Activated naive CD4-positive, alpha-beta T cell treated with anti-CD3 and anti-CD28 coated beads, Interleukin-2, amount 50 U/mL, for 24 hours (primary cell): ENCODE measurements around the gene NKAIN1.

Experiments
- H3K27ac Mint-ChIP-seq: one replicate; pipeline ENCODE4 v1.8.0; 2021; ENCODE audit warnings: mild to moderate bottlenecking, mixed read lengths
- H3K27me3 Mint-ChIP-seq: one replicate; pipeline ENCODE4 v1.8.0; 2021; ENCODE audit warnings: mixed read lengths
- H3K36me3 Mint-ChIP-seq: one replicate; pipeline ENCODE4 v1.8.0; 2021; ENCODE audit warnings: mixed read lengths
- H3K4me1 Mint-ChIP-seq: one replicate; pipeline ENCODE4 v1.8.0; 2021; ENCODE audit warnings: mixed read lengths
- H3K4me3 Mint-ChIP-seq: one replicate; pipeline ENCODE4 v1.8.0; 2021; ENCODE audit warnings: mild to moderate bottlenecking, mixed read lengths
- H3K9me3 Mint-ChIP-seq: one replicate; pipeline ENCODE4 v1.8.0; 2021; ENCODE audit warnings: mixed read lengths

Gene NKAIN1

DNA sequence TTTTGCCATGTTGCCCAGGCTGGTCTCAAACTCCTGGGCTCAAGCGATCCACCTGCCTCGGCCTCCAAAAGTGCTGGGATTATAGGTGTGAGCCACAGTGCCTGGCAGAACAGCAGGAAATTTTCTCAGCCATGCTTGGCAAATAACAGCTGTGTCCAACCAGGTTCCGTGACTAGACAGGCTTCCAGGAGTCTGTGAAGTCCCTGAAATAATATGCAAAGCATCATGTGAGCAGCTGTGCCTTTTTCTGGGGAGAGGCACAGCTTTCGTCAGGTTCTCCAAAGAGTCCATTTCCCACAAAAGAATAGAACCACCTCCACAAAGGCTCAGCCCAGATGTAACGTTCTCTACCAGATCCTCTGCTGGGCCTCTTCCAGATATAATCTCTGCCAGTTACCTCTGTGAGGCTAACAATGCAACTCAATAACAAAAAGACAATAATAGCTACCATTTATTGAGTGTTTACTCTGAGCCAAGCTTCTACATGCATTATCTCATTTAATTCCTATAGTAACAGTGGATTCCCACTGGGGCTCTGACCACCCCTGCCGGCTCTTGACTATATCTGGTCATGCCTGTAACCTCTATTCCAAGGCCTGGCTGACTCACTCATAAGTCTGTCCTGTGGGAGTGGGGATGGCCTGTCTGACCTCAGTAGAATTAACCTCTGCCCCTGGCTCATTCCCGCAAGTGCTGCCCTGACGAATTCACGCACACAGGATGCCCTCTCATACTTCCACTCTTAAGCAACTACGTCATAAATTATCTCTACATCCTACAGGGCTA is 4.0 kb upstream of the NKAIN1 start:
- no peak overlapping the region for H3K27ac Mint-ChIP-seq
- no peak overlapping the region for H3K4me3 Mint-ChIP-seq
- H3K36me3 Mint-ChIP-seq = no peaks in the 10 kb centered on the region
- H3K9me3 Mint-ChIP-seq = no peaks in the 10 kb centered on the region
- H3K4me1 Mint-ChIP-seq = peaks cover 15% of the 10 kb centered on the region
- H3K27me3 Mint-ChIP-seq = peaks cover 13% of the 10 kb centered on the region

DNA sequence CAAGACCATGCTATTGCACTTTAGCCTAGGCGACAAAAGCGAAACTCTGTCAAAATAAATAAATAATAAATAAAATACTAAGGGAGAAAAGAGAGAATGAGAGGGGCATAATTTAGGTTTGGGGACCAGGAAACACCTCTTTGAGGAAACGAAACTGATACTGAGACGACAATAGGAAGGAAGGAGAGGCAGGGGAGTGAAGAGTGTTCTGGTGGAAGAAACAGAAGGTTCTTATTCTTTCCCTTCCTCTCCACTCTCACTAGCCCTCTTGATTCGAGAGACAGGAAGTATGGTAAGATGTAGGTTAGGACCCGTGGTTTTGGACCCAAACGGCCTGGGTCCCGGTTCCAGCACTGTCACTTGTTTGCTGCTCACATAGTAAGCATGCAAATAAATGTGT is 1.6 kb upstream of the NKAIN1 start:
- peaks cover 17% of the 10 kb centered on the region for H3K4me1 Mint-ChIP-seq
- no peak overlapping the region for H3K27ac Mint-ChIP-seq
- H3K27me3 Mint-ChIP-seq = peaks cover 21% of the 10 kb centered on the region
- no peaks in the 10 kb centered on the region for H3K36me3 Mint-ChIP-seq
- H3K4me3 Mint-ChIP-seq = no peak overlapping the region
- no peaks in the 10 kb centered on the region for H3K9me3 Mint-ChIP-seq

DNA sequence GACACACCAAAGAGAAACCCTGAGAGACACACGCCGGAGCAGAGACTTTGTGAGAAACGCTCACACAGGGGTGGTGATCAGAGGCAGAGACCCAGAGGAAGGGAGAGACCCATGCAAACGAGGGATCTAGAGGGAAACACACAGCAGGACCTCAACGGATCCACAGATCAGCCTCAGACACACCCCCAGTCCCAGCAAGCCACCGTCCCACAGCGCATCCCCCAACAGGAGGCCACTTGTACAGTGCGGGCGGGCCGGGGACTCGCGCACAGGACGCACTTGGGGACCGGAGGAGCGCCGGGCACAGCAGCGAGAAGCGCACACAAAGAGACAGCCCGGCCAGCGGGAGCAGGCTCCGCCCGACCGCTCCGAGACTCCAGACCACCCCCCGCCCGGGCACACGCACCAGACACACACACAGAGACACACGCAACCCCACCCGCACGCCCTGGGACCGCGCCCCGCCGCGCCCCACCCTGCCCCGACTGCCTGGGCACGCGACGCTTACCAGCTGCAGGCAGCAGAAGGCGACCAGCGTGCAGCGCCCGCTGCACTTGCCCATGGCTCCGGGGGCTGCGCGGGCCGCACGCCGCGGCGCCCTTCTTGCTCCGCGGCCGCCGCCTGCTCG is 587 bp downstream of the NKAIN1 start:
- Mint-ChIP-seq H3K9me3 (no peaks in the 10 kb centered on the region), H3K27me3 (peaks cover 33% of the 10 kb centered on the region), H3K36me3 (no peaks in the 10 kb centered on the region), H3K4me3 (peak overlapping the region; percentile 50), H3K27ac (no peak overlapping the region), H3K4me1 (peaks cover 17% of the 10 kb centered on the region)

DNA sequence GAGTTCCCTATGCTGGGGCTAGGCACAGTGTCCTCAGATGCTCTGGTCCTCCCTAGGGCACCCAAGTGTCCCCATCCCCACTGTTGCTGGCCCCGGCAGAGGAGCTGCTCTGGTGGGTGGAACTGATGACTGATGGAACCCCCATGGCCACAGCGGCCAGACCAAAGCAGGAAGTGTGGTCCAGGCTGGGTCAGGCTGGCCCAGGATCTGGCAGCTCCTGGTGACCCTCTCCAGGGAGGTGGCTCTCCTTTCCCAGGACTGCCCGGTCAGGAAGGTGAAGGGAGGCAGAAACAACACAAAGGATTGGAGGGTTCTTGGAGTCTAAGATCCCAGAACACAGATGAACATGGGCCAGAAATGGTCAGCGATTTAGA is 1.1 kb downstream of the NKAIN1 start:
- H3K27ac Mint-ChIP-seq = no peak overlapping the region
- peaks cover 17% of the 10 kb centered on the region for H3K4me1 Mint-ChIP-seq
- H3K27me3 Mint-ChIP-seq = peaks cover 33% of the 10 kb centered on the region
- H3K36me3 Mint-ChIP-seq = no peaks in the 10 kb centered on the region
- no peaks in the 10 kb centered on the region for H3K9me3 Mint-ChIP-seq
- H3K4me3 Mint-ChIP-seq = peak overlapping the region; percentile 50

DNA sequence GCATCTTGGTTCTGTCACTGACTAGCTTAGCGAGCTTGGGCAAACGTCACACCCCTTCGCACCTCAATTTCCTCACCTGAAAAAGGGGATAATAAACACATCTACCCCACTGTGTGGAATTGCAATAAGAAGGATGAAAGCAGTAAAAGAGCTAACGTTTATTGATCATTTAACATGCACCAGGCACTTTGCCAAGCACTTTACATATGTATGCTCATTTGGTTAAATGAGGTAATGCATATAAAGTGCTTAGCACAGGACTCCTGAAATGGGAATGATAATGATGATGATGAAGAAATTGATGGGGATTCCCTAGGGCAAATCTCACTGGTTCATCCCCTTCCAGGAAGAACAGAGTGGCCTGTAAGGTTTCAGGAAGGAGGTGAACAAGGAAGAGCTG is 4.8 kb downstream of the NKAIN1 start:
- Mint-ChIP-seq H3K4me3 (no peak overlapping the region), H3K27me3 (peaks cover 25% of the 10 kb centered on the region), H3K36me3 (no peaks in the 10 kb centered on the region), H3K27ac (no peak overlapping the region), H3K9me3 (no peaks in the 10 kb centered on the region), H3K4me1 (peaks cover 7% of the 10 kb centered on the region)

DNA sequence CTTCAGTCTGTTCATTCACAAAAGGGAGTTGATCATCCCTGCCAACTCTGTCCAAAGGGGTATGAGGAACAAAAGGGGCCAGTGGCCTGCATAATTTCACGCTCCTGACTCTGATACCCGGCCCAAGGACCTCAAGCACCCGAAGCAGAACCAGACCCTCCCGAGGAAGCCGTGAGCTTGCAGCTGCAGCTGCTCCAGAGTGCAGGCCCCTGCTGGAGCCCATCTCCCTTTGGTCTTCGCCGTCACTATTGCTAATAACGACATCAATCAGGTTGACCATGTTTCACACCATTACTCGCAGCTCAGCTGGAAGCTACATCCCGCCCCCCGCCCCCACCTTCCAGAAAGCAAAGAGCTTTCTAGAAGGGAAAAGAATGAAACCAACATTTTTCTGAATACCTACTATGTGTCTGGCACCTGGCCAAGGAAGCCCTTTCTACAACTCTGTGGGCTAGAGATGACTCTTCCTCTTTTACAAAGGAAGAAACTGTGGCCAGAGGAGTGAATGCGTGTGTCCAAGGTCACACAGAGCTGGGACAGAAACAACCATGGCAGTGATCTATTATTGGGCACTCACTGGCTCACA is 5.5 kb downstream of the NKAIN1 start:
- no peak overlapping the region for H3K27ac Mint-ChIP-seq
- H3K4me3 Mint-ChIP-seq = no peak overlapping the region
- peaks cover 7% of the 10 kb centered on the region for H3K4me1 Mint-ChIP-seq
- no peaks in the 10 kb centered on the region for H3K9me3 Mint-ChIP-seq
- peaks cover 25% of the 10 kb centered on the region for H3K27me3 Mint-ChIP-seq
- no peaks in the 10 kb centered on the region for H3K36me3 Mint-ChIP-seq

DNA sequence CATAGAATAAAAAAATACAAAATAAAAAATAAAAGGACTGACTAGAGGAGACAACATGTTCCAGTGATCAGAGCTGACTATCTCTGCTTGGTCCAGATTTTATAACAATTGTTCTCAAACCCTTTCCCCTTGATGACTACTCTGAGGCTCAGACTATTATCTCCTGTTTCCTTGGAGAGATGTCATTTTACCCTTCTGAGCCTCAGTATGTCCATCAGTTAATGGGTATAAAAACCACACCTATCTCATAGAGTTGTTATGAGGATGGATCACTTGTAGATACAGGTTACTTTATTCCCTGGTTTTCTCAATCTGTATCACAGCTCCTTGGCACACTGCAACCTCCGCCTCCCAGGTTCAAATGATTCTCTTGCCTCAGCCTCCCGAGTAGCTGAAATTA is 7.0 kb downstream of the NKAIN1 start:
- Mint-ChIP-seq H3K4me1 (no peaks in the 10 kb centered on the region), H3K9me3 (no peaks in the 10 kb centered on the region), H3K36me3 (no peaks in the 10 kb centered on the region), H3K27me3 (peaks cover 13% of the 10 kb centered on the region), H3K27ac (no peak overlapping the region), H3K4me3 (no peak overlapping the region)

DNA sequence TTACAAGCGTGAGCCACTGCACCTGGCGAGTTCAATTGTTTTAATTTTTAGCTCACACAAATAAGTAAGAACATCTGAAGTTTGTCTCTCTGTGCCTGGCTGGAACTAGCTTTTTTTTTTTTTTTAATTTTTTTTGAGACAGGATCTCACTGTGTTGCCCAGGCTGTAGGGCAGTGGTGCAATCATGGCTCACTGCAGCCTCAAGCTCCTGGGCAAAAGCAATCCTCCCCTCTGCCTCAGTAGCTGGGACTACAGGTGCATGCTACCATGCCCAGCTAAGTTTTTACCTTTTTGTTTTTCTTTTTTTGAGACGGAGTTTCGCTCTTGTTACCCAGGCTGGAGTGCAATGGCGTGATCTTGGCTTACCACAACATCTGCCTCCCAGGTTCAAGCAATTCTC is 7.9 kb downstream of the NKAIN1 start:
- H3K4me3 Mint-ChIP-seq = no peak overlapping the region
- H3K36me3 Mint-ChIP-seq = no peaks in the 10 kb centered on the region
- H3K27me3 Mint-ChIP-seq = peaks cover 13% of the 10 kb centered on the region
- no peaks in the 10 kb centered on the region for H3K9me3 Mint-ChIP-seq
- no peaks in the 10 kb centered on the region for H3K4me1 Mint-ChIP-seq
- H3K27ac Mint-ChIP-seq = no peak overlapping the region

DNA sequence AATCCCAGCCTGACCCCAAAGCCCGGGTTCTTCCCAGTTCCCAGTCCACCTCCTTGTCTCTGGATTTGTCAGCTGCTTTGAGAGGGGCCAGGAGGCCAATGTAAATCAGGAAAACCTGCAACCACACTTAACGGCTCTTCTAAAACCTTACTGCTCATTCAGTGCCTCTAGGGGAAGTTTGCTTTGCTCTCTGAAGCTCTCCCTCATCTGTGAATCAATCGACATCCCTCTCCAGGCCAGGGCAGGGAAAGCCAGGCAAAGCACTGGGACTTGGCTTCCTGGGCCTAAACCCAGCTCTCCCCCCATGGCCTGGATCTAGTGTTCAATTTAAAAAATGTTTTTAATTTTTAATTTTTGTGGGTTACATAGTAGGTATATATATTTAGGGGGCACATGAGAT is 9.3 kb downstream of the NKAIN1 start:
- Mint-ChIP-seq H3K4me1 (no peaks in the 10 kb centered on the region), H3K27me3 (peaks cover 9% of the 10 kb centered on the region), H3K36me3 (no peaks in the 10 kb centered on the region), H3K9me3 (no peaks in the 10 kb centered on the region), H3K4me3 (no peak overlapping the region), H3K27ac (no peak overlapping the region)

DNA sequence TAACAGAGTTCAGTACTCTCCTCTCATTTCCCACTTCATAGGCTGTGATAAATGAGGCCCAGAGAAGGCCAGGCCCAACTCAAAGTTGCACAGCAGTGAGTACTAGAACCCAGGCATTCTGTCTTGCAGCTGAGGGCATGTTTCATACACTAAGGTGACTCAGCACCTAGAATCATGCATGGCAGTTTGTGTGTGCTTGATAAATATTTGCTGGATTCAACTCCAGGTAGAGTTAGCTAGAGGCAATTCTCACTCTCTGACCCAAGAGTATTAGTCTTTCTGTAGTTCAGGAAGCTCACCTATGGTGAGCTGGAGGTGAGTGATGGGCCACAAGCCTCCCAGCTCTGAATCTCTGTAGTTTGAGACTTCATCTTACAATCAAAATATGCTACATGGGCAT is 10.7 kb downstream of the NKAIN1 start:
- no peaks in the 10 kb centered on the region for H3K36me3 Mint-ChIP-seq
- no peaks in the 10 kb centered on the region for H3K9me3 Mint-ChIP-seq
- H3K27me3 Mint-ChIP-seq = peaks cover 3% of the 10 kb centered on the region
- H3K27ac Mint-ChIP-seq = no peak overlapping the region
- no peak overlapping the region for H3K4me3 Mint-ChIP-seq
- H3K4me1 Mint-ChIP-seq = no peaks in the 10 kb centered on the region

DNA sequence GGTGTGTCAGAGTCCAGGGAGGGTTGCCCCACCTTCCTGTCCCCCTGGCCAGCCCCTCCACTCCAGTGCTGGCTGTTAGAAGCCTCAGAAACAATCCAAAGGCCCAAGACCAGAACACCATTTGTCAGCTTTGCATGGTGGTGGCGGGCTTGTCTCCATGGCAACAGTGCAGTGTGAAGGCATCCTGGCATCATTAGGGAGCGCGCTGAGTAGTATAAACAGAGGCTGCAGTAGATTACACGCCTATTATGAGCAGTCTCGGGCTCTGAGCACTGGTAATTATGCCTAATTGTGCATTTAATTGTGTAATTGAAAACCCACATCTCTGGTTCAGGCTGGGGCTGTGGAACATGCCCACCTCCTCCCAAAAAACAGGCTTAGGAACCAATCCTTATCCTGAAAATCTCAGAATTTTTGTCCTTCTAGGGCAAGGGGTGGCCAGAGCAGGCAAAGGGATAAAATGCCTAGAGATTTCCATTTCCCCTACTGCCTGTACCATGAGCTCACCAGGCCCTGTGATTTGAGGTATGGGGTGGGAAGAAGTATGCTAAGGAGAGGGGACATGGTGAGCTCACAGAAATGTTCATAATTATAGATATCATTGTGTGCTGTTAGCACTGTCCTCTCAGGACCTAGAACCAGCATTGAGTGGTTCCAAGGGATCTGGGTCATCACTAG is 11.7 kb downstream of the NKAIN1 start:
- Mint-ChIP-seq H3K27me3 (peaks cover 5% of the 10 kb centered on the region), H3K36me3 (no peaks in the 10 kb centered on the region), H3K27ac (no peak overlapping the region), H3K9me3 (no peaks in the 10 kb centered on the region), H3K4me3 (no peak overlapping the region), H3K4me1 (no peaks in the 10 kb centered on the region)

DNA sequence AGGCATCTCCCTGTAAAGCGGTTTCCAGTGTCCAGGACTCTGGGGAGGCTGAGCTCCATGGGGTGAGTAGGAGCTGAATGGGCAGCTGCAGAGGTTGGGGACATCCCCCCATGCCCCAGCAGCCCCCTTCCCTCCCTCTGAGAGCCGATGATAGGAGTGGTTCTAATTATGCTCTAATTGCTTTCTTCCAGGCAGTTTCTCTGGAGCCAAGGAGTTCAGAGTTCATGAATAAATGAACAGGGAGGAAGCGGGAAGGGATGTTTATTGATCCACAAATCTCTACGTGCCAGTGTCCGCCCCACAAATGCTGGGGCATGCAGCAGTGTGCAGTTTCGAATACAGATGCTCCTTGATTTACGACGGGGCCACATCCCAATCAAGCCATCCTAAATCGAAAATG is 15.6 kb downstream of the NKAIN1 start:
- Mint-ChIP-seq H3K4me3 (no peak overlapping the region), H3K4me1 (no peaks in the 10 kb centered on the region), H3K36me3 (no peaks in the 10 kb centered on the region), H3K27ac (no peak overlapping the region), H3K9me3 (no peaks in the 10 kb centered on the region), H3K27me3 (peaks cover 5% of the 10 kb centered on the region)

DNA sequence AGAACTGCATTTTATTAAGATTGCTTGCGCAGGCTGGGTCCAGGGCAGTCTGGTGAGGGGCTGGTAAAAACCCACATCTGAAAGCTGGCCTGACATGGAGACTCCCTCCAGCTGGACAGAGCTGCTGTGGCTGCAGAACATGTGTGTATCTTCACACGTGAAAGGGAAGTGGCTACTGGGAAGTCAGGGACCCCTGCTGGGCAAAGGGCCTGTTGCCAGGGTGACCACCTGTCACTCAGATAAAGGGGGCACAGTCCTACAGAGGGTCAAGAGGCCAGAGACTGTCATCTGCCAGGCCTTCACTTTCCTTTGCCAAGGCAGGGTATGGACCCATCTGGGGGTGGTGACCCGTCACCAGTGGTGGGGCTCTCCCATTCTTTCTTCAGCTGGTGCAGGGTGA is 17.5 kb downstream of the NKAIN1 start:
- no peak overlapping the region for H3K4me3 Mint-ChIP-seq
- H3K4me1 Mint-ChIP-seq = no peaks in the 10 kb centered on the region
- peaks cover 5% of the 10 kb centered on the region for H3K27me3 Mint-ChIP-seq
- no peak overlapping the region for H3K27ac Mint-ChIP-seq
- no peaks in the 10 kb centered on the region for H3K9me3 Mint-ChIP-seq
- H3K36me3 Mint-ChIP-seq = no peaks in the 10 kb centered on the region

DNA sequence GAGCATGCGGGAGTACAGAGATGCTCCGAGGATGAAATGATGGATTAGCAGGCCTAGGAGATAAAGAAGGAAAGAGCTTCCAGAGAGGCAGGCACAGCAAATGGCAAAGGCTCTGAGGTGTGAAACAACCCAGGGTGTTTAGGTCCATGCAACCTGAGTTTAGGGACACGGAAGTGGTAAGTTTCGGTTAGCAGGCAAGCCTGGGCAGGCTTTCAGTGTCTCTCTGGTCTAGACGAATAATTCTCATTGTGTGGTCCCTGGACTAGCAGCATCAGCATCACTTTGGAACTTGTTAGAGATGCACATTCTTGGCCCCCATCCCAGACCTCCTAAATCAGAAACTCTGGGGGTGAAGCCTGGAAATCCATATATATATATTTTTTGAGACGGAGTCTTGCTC is 18.6 kb downstream of the NKAIN1 start:
- H3K4me3 Mint-ChIP-seq = no peak overlapping the region
- no peaks in the 10 kb centered on the region for H3K36me3 Mint-ChIP-seq
- H3K4me1 Mint-ChIP-seq = no peaks in the 10 kb centered on the region
- H3K27me3 Mint-ChIP-seq = peaks cover 4% of the 10 kb centered on the region
- no peaks in the 10 kb centered on the region for H3K9me3 Mint-ChIP-seq
- no peak overlapping the region for H3K27ac Mint-ChIP-seq

DNA sequence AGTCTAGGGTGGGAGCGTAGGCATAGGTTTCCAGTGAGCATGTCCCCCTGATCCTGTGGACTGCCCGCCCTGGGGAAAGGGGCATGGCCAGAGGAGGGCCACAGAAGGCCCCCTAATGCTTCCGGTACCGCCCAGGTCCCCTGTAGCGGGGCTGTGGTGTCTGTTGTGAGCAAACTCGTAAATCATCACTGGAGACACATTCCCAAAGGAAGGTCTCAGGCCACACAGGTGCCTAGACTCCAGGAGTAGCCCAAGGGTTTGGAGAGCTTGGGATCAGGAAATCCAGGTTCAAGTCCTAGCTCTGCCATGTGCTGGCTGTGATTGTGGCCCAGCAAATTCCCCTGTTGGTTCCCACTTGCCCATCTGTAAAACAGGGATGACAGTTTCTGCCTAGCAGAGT is 20.2 kb downstream of the NKAIN1 start:
- Mint-ChIP-seq H3K27me3 (peaks cover 2% of the 10 kb centered on the region), H3K27ac (no peak overlapping the region), H3K36me3 (no peaks in the 10 kb centered on the region), H3K9me3 (no peaks in the 10 kb centered on the region), H3K4me1 (no peaks in the 10 kb centered on the region), H3K4me3 (no peak overlapping the region)

DNA sequence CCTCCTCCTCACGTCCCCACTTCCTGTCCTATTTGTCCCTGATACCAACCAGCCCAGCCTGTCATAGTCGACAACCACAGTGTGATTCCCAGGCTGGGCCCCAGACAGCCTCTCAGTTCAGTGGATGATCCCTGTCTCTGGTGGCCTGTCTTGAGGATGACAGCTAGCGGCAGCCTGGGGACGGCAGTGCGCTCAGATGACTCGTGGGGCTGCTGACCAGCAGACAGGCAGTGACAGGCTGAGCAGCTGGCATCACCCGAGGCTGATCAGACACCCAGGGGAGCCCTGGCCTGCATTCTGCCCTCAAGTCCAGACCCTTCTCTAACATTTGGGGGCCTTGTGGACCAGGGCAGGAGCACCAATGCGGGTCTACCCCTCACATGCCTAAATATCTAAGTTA is 21.0 kb downstream of the NKAIN1 start:
- no peak overlapping the region for H3K4me3 Mint-ChIP-seq
- H3K27me3 Mint-ChIP-seq = peaks cover 1% of the 10 kb centered on the region
- H3K9me3 Mint-ChIP-seq = no peaks in the 10 kb centered on the region
- no peaks in the 10 kb centered on the region for H3K4me1 Mint-ChIP-seq
- no peak overlapping the region for H3K27ac Mint-ChIP-seq
- no peaks in the 10 kb centered on the region for H3K36me3 Mint-ChIP-seq
